K562 (cell line): ENCODE measurements around the gene RIPOR1. TPM values are rescaled to one million over a fixed set of nuclear protein-coding genes. Genes with fewer than 3 reads are reported as not detected.

Experiments used
- CREM ChIP-seq: IDR thresholded peaks from 2 replicates; pipeline ENCODE4 v1.6.1; 2014; ENCODE audit warnings: antibody characterized with exemption, low read depth
- ELF2 ChIP-seq: fragments of 250-450 bp; sonication (Bioruptor Pico); IDR thresholded peaks from 2 replicates; pipeline ENCODE4 v1.5.0; 2021; ENCODE audit warnings: mild to moderate bottlenecking
- ETV5 ChIP-seq: sonication (generic); formaldehyde crosslinking; IDR thresholded peaks from 2 replicates; pipeline ENCODE4 v1.4.0; 2020; ENCODE audit warnings: low read depth, mild to moderate bottlenecking, missing genetic modification reagents
- HIVEP1 ChIP-seq: fragments of 250-450 bp; sonication (Bioruptor Pico); IDR thresholded peaks from 2 replicates; pipeline ENCODE4 v1.4.0; 2020; ENCODE audit warnings: mild to moderate bottlenecking
- HNRNPLL ChIP-seq: fragments of 200-400 bp; formaldehyde crosslinking; IDR thresholded peaks from 2 replicates; pipeline ENCODE4 v1.6.1; 2017; ENCODE audit warnings: low read length, low read depth, mild to moderate bottlenecking; ENCODE audit not compliant: poor library complexity, severe bottlenecking
- NBN ChIP-seq: fragments of 450-650 bp; IDR thresholded peaks from 2 replicates; pipeline ENCODE4 v1.6.1; 2016; ENCODE audit warnings: low read depth, mild to moderate bottlenecking
- RCOR1 ChIP-seq, 2 experiments: IDR thresholded peaks; 2 replicates each; pipeline ENCODE4 v1.6.1; 2012; ENCODE audit warnings: low read depth in 2 of 2, low read length in 2 of 2, borderline replicate concordance in 1 of 2, improper control_type of control experiment in 1 of 2
- SIX5 ChIP-seq, 2 experiments: IDR thresholded peaks; 2 replicates each; pipeline ENCODE4 v1.6.1; 2011; ENCODE audit warnings: low read length in 2 of 2, borderline replicate concordance in 1 of 2, low read depth in 1 of 2, mild to moderate bottlenecking in 1 of 2, moderate library complexity in 1 of 2; ENCODE audit not compliant: insufficient read depth in 1 of 2
- SPI1 ChIP-seq: IDR thresholded peaks from 2 replicates; pipeline ENCODE4 v1.6.1; 2011; ENCODE audit warnings: low read depth, low read length, control low read depth, borderline replicate concordance
- TAF15 ChIP-seq: fragments of 200-400 bp; formaldehyde crosslinking; IDR thresholded peaks from 2 replicates; pipeline ENCODE4 v1.6.1; 2017; ENCODE audit warnings: mild to moderate bottlenecking, low read depth, low read length, moderate library complexity
- TEAD1 ChIP-seq, 2 experiments: fragments of 450-650 bp in 1 of 2; sonication (generic) in 1 of 2; formaldehyde crosslinking; IDR thresholded peaks; 2 replicates each; pipeline versions ENCODE4 v1.4.0 to v1.8.0; 2020 to 2022; ENCODE audit warnings: mild to moderate bottlenecking in 2 of 2, missing genetic modification reagents in 1 of 2
- ZNF12 ChIP-seq: sonication (generic); formaldehyde crosslinking; IDR thresholded peaks from 2 replicates; pipeline ENCODE4 v1.4.0; 2020; ENCODE audit warnings: mild to moderate bottlenecking, missing genetic modification reagents
- polyA plus RNA-seq, 8 experiments: library from polyadenylated mRNA; depleted of rRNA in 4 of 8; stranded (reverse) in 5 of 8; unstranded in 3 of 8; fragments of >200 nt; fragmentation: Nextera tagmentation in 2 of 8; fragmentation: Illumina TruSeq in 1 of 8; extraction: Ambion mirVana in 2 of 8; extraction: Trizol in 1 of 8; gene quantifications; 2 replicates each; pipeline versions ENCODE4 v1.2.1 to v1.2.3, GENCODE V29; 2011 to 2014; ENCODE audit warnings: inconsistent platforms in 1 of 8, missing spikeins in 1 of 8
- total RNA-seq, 7 experiments: library from RNA; depleted of rRNA in 6 of 7; stranded (reverse); fragments of >200 nt in 6 of 7; fragmentation: Illumina TruSeq in 2 of 7; extraction: Trizol in 2 of 7; gene quantifications; 2 replicates each; pipeline versions ENCODE4 v1.2.1 to v1.2.3, GENCODE V29; 2011 to 2021; ENCODE audit warnings: low replicate concordance in 1 of 7
- TF ChIP-seq, protein P1 (sequence below): fragments of 150-350 bp; conservative IDR thresholded peaks from 2 replicates; pipeline ENCODE4 v1.6.1; 2014; ENCODE audit warnings: low read length
- TF ChIP-seq, protein P2 (sequence below), 2 experiments: IDR thresholded peaks; 2 replicates each; pipeline ENCODE4 v1.6.1; 2011; ENCODE audit warnings: borderline replicate concordance in 1 of 2, control low read depth in 1 of 2, low read depth in 1 of 2, low read length in 1 of 2, mild to moderate bottlenecking in 1 of 2, mixed read lengths in 1 of 2, moderate library complexity in 1 of 2; ENCODE audit not compliant: insufficient read depth in 1 of 2, insufficient read length in 1 of 2, poor library complexity in 1 of 2, severe bottlenecking in 1 of 2; ENCODE audit errors: extremely low read depth in 1 of 2
- TF ChIP-seq, protein P3 (sequence below): fragments of 200-800 bp; sonication (Bioruptor generic); IDR thresholded peaks from 2 replicates; pipeline ENCODE4 v1.6.1; 2017; ENCODE audit warnings: missing genetic modification characterization, missing compliant biosample characterization
- TF ChIP-seq, protein P4 (sequence below), 2 experiments: fragments of 150-350 bp in 1 of 2; IDR thresholded peaks; 2 replicates each; pipeline ENCODE4 v1.6.1; 2012 to 2016; ENCODE audit warnings: low read depth in 2 of 2, low read length in 2 of 2, mild to moderate bottlenecking in 1 of 2, moderate library complexity in 1 of 2

Gene RIPOR1
- total and polyA plus RNA-seq, 9 of the 15 experiments (the other 6 are each of a cell fraction or from before 2014, with no cell fraction given), result 0.36 to 31.1 (median 3.0) TPM

DNA sequence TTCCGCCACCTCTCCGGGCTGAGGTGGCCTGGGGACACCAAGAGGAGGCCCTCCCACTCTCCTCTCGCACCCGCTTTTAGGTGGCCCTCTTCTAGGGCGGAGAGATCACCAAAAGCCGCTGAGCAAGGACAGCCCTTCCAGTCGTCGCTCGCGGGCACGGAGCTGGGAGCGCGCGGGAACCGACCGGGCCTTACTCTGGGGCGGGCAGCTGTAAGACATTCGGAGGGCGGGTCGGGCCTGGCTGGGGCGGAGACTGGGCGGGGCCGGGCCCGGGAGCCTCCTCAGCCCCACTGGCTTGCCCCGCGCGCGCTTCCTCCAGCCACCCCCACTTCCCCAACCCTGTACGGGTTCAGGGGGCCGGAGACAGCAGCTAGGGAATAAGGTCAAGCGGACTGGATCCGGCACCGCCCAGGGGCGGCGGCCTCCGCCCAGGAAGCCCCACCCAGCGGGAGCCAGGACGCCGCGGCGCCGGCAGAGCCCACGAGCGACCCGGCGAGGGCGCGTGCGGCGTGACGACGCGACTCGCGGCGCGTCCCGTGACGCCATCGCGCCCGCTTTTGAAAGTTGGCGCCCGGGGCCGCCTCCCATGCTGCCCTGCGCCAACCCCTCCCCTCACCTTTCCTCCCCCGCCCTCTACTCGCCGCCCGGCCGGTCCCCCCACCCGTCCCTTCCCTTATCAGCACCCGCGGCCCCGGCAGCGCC lies 33.3 kb downstream of the RIPOR1 start (continued):
- TF ChIP-seq, protein P1, sequence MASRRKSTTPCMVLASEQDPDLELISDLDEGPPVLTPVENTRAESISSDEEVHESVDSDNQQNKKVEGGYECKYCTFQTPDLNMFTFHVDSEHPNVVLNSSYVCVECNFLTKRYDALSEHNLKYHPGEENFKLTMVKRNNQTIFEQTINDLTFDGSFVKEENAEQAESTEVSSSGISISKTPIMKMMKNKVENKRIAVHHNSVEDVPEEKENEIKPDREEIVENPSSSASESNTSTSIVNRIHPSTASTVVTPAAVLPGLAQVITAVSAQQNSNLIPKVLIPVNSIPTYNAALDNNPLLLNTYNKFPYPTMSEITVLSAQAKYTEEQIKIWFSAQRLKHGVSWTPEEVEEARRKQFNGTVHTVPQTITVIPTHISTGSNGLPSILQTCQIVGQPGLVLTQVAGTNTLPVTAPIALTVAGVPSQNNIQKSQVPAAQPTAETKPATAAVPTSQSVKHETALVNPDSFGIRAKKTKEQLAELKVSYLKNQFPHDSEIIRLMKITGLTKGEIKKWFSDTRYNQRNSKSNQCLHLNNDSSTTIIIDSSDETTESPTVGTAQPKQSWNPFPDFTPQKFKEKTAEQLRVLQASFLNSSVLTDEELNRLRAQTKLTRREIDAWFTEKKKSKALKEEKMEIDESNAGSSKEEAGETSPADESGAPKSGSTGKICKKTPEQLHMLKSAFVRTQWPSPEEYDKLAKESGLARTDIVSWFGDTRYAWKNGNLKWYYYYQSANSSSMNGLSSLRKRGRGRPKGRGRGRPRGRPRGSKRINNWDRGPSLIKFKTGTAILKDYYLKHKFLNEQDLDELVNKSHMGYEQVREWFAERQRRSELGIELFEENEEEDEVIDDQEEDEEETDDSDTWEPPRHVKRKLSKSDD, result 0 out of 2 replicates have a peak, but pooled peaks have one; percentile 13
- TF ChIP-seq CREM (peak; percentile 99), ELF2 (CRISPR knock-in tag) (no peak), TEAD1 (CRISPR knock-in tag; IDR thresholded peaks at IDR 0.05) (0 out of 4 replicates have a peak, but pooled peaks of 1 of the 2 experiments have one; percentile 61), ZNF12 (CRISPR knock-in tag) (0 out of 2 replicates have a peak, but pooled peaks have one; percentile 22), TAF15 (no peak), ETV5 (peak; percentile 48; the same call in 1 of the 2 replicates), HIVEP1 (CRISPR knock-in tag) (no peak), NBN (0 out of 2 replicates have a peak, but pooled peaks have one; percentile 34), HNRNPLL (peak; percentile 43), SIX5 (IDR thresholded peaks at IDR 0.05; ENCODE audit: borderline replicate concordance in 1 of 2, insufficient read depth in 1 of 2, low read depth in 1 of 2, low read length in 2 of 2) (peak; percentile 9 to 28; a peak in 2 of 4 replicates), RCOR1 (IDR thresholded peaks at IDR 0.05; ENCODE audit: borderline replicate concordance in 1 of 2, low read depth in 2 of 2, low read length in 2 of 2) (peak; percentile 11 to 56; a peak in 3 of 4 replicates), SPI1 (peak; percentile 84)
- TF ChIP-seq, protein P2, sequence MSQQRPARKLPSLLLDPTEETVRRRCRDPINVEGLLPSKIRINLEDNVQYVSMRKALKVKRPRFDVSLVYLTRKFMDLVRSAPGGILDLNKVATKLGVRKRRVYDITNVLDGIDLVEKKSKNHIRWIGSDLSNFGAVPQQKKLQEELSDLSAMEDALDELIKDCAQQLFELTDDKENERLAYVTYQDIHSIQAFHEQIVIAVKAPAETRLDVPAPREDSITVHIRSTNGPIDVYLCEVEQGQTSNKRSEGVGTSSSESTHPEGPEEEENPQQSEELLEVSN (IDR thresholded peaks at IDR 0.05; ENCODE audit: borderline replicate concordance in 1 of 2, extremely low read depth in 1 of 2, insufficient read depth in 1 of 2, insufficient read length in 1 of 2, low read depth in 1 of 2, low read length in 1 of 2, poor library complexity in 1 of 2, severe bottlenecking in 1 of 2), result peak; percentile 89 to 97
- TF ChIP-seq, protein P3, sequence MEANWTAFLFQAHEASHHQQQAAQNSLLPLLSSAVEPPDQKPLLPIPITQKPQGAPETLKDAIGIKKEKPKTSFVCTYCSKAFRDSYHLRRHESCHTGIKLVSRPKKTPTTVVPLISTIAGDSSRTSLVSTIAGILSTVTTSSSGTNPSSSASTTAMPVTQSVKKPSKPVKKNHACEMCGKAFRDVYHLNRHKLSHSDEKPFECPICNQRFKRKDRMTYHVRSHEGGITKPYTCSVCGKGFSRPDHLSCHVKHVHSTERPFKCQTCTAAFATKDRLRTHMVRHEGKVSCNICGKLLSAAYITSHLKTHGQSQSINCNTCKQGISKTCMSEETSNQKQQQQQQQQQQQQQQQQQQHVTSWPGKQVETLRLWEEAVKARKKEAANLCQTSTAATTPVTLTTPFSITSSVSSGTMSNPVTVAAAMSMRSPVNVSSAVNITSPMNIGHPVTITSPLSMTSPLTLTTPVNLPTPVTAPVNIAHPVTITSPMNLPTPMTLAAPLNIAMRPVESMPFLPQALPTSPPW (CRISPR knock-in tag), result peak; percentile 96
- TF ChIP-seq, protein P4, sequence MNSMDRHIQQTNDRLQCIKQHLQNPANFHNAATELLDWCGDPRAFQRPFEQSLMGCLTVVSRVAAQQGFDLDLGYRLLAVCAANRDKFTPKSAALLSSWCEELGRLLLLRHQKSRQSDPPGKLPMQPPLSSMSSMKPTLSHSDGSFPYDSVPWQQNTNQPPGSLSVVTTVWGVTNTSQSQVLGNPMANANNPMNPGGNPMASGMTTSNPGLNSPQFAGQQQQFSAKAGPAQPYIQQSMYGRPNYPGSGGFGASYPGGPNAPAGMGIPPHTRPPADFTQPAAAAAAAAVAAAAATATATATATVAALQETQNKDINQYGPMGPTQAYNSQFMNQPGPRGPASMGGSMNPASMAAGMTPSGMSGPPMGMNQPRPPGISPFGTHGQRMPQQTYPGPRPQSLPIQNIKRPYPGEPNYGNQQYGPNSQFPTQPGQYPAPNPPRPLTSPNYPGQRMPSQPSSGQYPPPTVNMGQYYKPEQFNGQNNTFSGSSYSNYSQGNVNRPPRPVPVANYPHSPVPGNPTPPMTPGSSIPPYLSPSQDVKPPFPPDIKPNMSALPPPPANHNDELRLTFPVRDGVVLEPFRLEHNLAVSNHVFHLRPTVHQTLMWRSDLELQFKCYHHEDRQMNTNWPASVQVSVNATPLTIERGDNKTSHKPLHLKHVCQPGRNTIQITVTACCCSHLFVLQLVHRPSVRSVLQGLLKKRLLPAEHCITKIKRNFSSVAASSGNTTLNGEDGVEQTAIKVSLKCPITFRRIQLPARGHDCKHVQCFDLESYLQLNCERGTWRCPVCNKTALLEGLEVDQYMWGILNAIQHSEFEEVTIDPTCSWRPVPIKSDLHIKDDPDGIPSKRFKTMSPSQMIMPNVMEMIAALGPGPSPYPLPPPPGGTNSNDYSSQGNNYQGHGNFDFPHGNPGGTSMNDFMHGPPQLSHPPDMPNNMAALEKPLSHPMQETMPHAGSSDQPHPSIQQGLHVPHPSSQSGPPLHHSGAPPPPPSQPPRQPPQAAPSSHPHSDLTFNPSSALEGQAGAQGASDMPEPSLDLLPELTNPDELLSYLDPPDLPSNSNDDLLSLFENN (IDR thresholded peaks at IDR 0.05; ENCODE audit: low read depth in 2 of 2, low read length in 2 of 2), result 0 out of 4 replicates have a peak, but pooled peaks have one; percentile 25 to 41
